ENCODE results near the gene CLDN9. TPM values are rescaled to one million over a fixed set of nuclear protein-coding genes. Genes with fewer than 3 reads are reported as not detected.

CLDN9 gene
- total RNA-seq, 2 donors from 2014 or later, result 0.91 TPM; not detected in 1

DNA sequence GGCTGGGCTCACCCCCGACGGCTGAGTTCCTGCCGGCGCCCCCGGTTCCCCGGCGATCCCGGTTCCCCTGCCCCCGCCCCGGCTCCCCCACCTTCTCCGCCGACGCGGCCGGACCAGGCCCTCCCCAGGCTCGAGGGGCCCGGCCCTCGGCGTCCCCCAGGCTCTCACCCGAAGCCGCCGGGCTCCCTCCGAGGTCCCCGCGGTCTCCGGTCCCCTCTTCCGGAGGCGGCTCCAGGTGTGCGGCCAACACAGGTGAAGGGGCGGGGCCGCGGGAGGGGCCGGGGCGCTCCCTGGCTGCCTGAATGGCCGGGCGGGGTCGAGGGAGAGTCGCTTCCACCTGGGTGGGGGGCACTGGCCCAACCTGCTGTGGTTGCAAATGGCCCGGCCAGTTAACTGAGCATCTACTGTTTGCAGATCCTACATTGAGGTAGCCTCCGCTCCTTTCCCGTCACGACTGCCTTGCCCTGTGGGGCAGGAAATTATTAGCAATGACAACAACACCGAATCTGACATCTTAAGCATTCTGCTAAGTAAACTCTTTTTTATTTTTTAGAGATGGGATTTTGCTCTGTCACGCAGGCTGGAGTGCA is 24.1 kb downstream of the CLDN9 start, which contains the start of gene BICDL2:
BICDL2 (minus strand) TSS at position 219 of the 590 bp plus-strand sequence. CDS start 1,448 bp downstream, outside the sequence.
- H3K4me3 ChIP-seq, result peak within 1 kb of the TSS; percentile 47 to 51
- no peaks in the 10 kb centered on the region for H3K9me3 ChIP-seq
- intact Hi-C loops (cut with DNase I), result no loop called here
- TF ChIP-seq POLR2AphosphoS5 (IDR thresholded peaks at IDR 0.05) (no peak), POLR2A (IDR thresholded peaks at IDR 0.05) (peak; percentile 25)
- TF ChIP-seq, protein P1, sequence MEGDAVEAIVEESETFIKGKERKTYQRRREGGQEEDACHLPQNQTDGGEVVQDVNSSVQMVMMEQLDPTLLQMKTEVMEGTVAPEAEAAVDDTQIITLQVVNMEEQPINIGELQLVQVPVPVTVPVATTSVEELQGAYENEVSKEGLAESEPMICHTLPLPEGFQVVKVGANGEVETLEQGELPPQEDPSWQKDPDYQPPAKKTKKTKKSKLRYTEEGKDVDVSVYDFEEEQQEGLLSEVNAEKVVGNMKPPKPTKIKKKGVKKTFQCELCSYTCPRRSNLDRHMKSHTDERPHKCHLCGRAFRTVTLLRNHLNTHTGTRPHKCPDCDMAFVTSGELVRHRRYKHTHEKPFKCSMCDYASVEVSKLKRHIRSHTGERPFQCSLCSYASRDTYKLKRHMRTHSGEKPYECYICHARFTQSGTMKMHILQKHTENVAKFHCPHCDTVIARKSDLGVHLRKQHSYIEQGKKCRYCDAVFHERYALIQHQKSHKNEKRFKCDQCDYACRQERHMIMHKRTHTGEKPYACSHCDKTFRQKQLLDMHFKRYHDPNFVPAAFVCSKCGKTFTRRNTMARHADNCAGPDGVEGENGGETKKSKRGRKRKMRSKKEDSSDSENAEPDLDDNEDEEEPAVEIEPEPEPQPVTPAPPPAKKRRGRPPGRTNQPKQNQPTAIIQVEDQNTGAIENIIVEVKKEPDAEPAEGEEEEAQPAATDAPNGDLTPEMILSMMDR (IDR thresholded peaks at IDR 0.05), result no peak
- no peak for DNase-seq (ENCODE audit: low spot score)
- WGBS, result 6% methylated on average over 40 of the region's 44 CpGs
- H3K27ac ChIP-seq, result peak within 1 kb of the TSS; percentile 69 to 78
- H3K36me3 ChIP-seq, result no peaks in the 10 kb centered on the region
- no peaks in the 10 kb centered on the region for H3K4me1 ChIP-seq (replicated peaks)
- no peaks in the 10 kb centered on the region for H3K27me3 ChIP-seq (replicated peaks; ENCODE audit: insufficient read depth)

DNA sequence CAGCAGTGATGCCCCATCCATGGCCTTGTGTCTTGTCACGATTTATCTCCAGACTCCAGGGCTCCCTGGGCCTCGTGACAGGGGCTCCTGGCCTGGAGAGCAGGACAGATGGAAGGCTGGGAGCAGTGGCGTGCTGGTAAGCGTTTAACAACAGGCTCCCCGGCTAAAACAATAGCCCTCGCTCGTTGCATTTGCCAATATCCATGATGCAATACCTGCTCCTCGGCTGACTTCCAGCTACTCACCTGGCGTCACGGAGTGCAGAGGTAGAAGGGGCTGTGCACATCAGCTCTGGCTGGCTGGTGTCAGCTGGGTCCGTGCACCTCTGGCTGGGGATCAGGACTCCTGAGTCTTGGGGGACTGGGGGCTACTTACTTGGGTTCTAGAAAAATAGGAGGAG is 25.5 kb downstream of the CLDN9 start:
- Histone ChIP-seq H3K36me3 (no peaks in the 10 kb centered on the region), H3K4me1 (replicated peaks) (no peaks in the 10 kb centered on the region), H3K27me3 (replicated peaks; ENCODE audit: insufficient read depth) (no peaks in the 10 kb centered on the region), H3K4me3 (no peak overlapping the region), H3K9me3 (no peaks in the 10 kb centered on the region), H3K27ac (no peak overlapping the region)
- intact Hi-C loops (cut with DNase I), result no loop called here
- TF ChIP-seq POLR2A (IDR thresholded peaks at IDR 0.05), result no peak
- peak; percentile 40 for TF ChIP-seq POLR2AphosphoS5 (IDR thresholded peaks at IDR 0.05)
- TF ChIP-seq, protein P1 (IDR thresholded peaks at IDR 0.05), result no peak
- 30% methylated on average over 11 of the region's 11 CpGs for WGBS
- DNase-seq (ENCODE audit: low spot score), result peak; percentile 74

DNA sequence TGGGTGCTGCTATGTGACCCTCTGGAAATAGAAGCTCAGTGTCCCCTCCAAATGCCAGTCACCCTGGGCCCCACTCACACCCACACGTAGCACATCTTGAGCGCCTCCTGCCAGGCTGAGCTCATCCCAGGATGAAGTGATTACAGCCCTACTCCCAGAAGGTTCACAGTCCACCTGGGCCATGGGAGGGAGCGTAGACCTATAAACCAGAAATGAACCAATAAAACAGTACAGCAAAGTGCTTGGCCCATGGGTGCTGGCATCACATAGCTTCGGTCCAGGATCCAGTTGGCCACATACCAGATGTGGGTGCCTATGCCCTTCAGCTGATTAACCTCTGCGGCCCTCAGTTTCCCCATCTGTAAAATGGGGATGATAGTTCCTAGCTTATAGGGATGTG is 26.2 kb downstream of the CLDN9 start:
- Histone ChIP-seq H3K27ac (no peak overlapping the region), H3K4me3 (no peak overlapping the region), H3K9me3 (no peaks in the 10 kb centered on the region), H3K27me3 (replicated peaks; ENCODE audit: insufficient read depth) (no peaks in the 10 kb centered on the region), H3K36me3 (no peaks in the 10 kb centered on the region), H3K4me1 (replicated peaks) (no peaks in the 10 kb centered on the region)
- no peak for DNase-seq (ENCODE audit: low spot score)
- intact Hi-C loops (cut with DNase I), result no loop called here
- TF ChIP-seq, protein P1 (IDR thresholded peaks at IDR 0.05), result no peak
- TF ChIP-seq POLR2A (IDR thresholded peaks at IDR 0.05) (no peak), POLR2AphosphoS5 (IDR thresholded peaks at IDR 0.05) (no peak)
- WGBS, result 67% methylated on average over 5 of the region's 5 CpGs

GRCh38 chr16:3042376-3042775 is 29.7 kb downstream of the CLDN9 start:
- WGBS, result 80% methylated on average over 3 of the region's 3 CpGs
- H3K27ac ChIP-seq, result no peak overlapping the region

More at GRCh38 chr16:3042376-3042775, 29.7 kb downstream of the CLDN9 start:
- TF ChIP-seq POLR2A (IDR thresholded peaks at IDR 0.05), result no peak
- TF ChIP-seq POLR2AphosphoS5 (IDR thresholded peaks at IDR 0.05), result no peak
- TF ChIP-seq, protein P1 (IDR thresholded peaks at IDR 0.05), result no peak
- intact Hi-C loops (cut with DNase I), result no loop called here
- DNase-seq (ENCODE audit: low spot score), result no peak
- peaks cover 10% of the 10 kb centered on the region for H3K4me1 ChIP-seq (replicated peaks)
- H3K9me3 ChIP-seq, result no peaks in the 10 kb centered on the region
- no peak overlapping the region for H3K4me3 ChIP-seq
- peaks cover 2% of the 10 kb centered on the region for H3K27me3 ChIP-seq (replicated peaks; ENCODE audit: insufficient read depth)
- no peaks in the 10 kb centered on the region for H3K36me3 ChIP-seq
